ENCODE measurements around the gene MACROD1.
"Not testable (repeated sequence)": the region's sequence is repeated elsewhere in the genome, so short reads cannot be mapped to it uniquely, and the experiment has no call there.

The MACROD1 gene

GRCh38 chr11:64053699-64054098 lies 112.2 kb downstream of the MACROD1 start:
- Histone ChIP-seq H3K9ac (peak overlapping the region; percentile 64), H3K4me2 (peak overlapping the region; percentile 89), H3K27me3 (no peaks in the 10 kb centered on the region), H4K20me1 (peaks cover 100% of the 10 kb centered on the region), H3K27ac (peak overlapping the region; percentile 74), H3K9me3 (no peaks in the 10 kb centered on the region), H3K36me3 (no peaks in the 10 kb centered on the region), H3K4me1 (peaks cover 68% of the 10 kb centered on the region), H3K4me3 (0 out of 2 replicates have a peak overlapping the region, but pooled peaks have one; percentile 10)
- TF ChIP-seq Cebpa-rat (IDR thresholded peaks at IDR 0.05): no peak

GRCh38 chr11:64052938-64053622 lies 112.8 kb downstream of the MACROD1 start:
- H3K27me3 ChIP-seq: no peaks in the 10 kb centered on the region
- peak overlapping the region; percentile 74 for H3K27ac ChIP-seq
- H3K36me3 ChIP-seq: no peaks in the 10 kb centered on the region
- peak overlapping the region; percentile 89 for H3K4me2 ChIP-seq
- H4K20me1 ChIP-seq: peaks cover 100% of the 10 kb centered on the region
- H3K9ac ChIP-seq: peak overlapping the region; percentile 64
- 0 out of 2 replicates have a peak overlapping the region, but pooled peaks have one; percentile 10 for H3K4me3 ChIP-seq
- H3K4me1 ChIP-seq: peaks cover 75% of the 10 kb centered on the region
- no peak for TF ChIP-seq Cebpa-rat (IDR thresholded peaks at IDR 0.05)
- H3K9me3 ChIP-seq: no peaks in the 10 kb centered on the region

- no peaks in the 10 kb centered on the region for H3K27me3 ChIP-seq
- H3K27ac ChIP-seq: peak overlapping the region; percentile 74
- H3K4me3 ChIP-seq: no peak overlapping the region
- peaks cover 77% of the 10 kb centered on the region for H3K4me1 ChIP-seq
- TF ChIP-seq Cebpa-rat (IDR thresholded peaks at IDR 0.05): no peak
- peak overlapping the region; percentile 89 for H3K4me2 ChIP-seq
- H3K9me3 ChIP-seq: no peaks in the 10 kb centered on the region
- peaks cover 98% of the 10 kb centered on the region for H4K20me1 ChIP-seq
- no peaks in the 10 kb centered on the region for H3K36me3 ChIP-seq
- no peak overlapping the region for H3K9ac ChIP-seq
These were observed 113.5 kb downstream of the MACROD1 start for GRCh38 chr11:64052436-64052835.

GRCh38 chr11:64051297-64051696 lies 114.6 kb downstream of the MACROD1 start:
- Histone ChIP-seq H3K36me3 (no peaks in the 10 kb centered on the region), H3K4me1 (peaks cover 77% of the 10 kb centered on the region), H4K20me1 (peaks cover 98% of the 10 kb centered on the region), H3K27me3 (no peaks in the 10 kb centered on the region), H3K4me3 (no peak overlapping the region), H3K27ac (no peak overlapping the region), H3K9ac (no peak overlapping the region), H3K9me3 (no peaks in the 10 kb centered on the region), H3K4me2 (no peak overlapping the region)
- no peak for TF ChIP-seq Cebpa-rat (IDR thresholded peaks at IDR 0.05)

GRCh38 chr11:64049509-64049908 lies 116.4 kb downstream of the MACROD1 start:
- Histone ChIP-seq H3K4me3 (no peak overlapping the region), H3K9ac (no peak overlapping the region), H4K20me1 (peaks cover 98% of the 10 kb centered on the region), H3K4me1 (peaks cover 77% of the 10 kb centered on the region), H3K4me2 (no peak overlapping the region), H3K36me3 (no peaks in the 10 kb centered on the region), H3K27ac (no peak overlapping the region), H3K9me3 (no peaks in the 10 kb centered on the region), H3K27me3 (no peaks in the 10 kb centered on the region)
- no peak for TF ChIP-seq Cebpa-rat (IDR thresholded peaks at IDR 0.05)

- H3K4me1 ChIP-seq: peaks cover 77% of the 10 kb centered on the region
- H3K27me3 ChIP-seq: no peaks in the 10 kb centered on the region
- TF ChIP-seq Cebpa-rat (IDR thresholded peaks at IDR 0.05): no peak
- H3K27ac ChIP-seq: peak overlapping the region; percentile 79
- peak overlapping the region; percentile 22; the same call in 1 of the 2 replicates for H3K4me3 ChIP-seq
- peak overlapping the region; percentile 86 for H3K4me2 ChIP-seq
- no peaks in the 10 kb centered on the region for H3K9me3 ChIP-seq
- peak overlapping the region; percentile 68 for H3K9ac ChIP-seq
- no peaks in the 10 kb centered on the region for H3K36me3 ChIP-seq
- H4K20me1 ChIP-seq: peaks cover 98% of the 10 kb centered on the region
These were observed 117.7 kb downstream of the MACROD1 start for GRCh38 chr11:64048042-64048854.

GRCh38 chr11:64047373-64047772 lies 118.5 kb downstream of the MACROD1 start:
- Histone ChIP-seq H3K4me2 (peak overlapping the region; percentile 86), H4K20me1 (peaks cover 98% of the 10 kb centered on the region), H3K9ac (peak overlapping the region; percentile 68; the same call in 1 of the 2 replicates), H3K27ac (0 out of 2 replicates have a peak overlapping the region, but pooled peaks have one; percentile 26), H3K4me1 (peaks cover 77% of the 10 kb centered on the region)
- H3K4me3 ChIP-seq, H3K36me3 ChIP-seq, H3K27me3 ChIP-seq, H3K9me3 ChIP-seq: not testable (repeated sequence)

GRCh38 chr11:64045700-64046099 lies 120.2 kb downstream of the MACROD1 start:
- peak overlapping the region; percentile 15; the same call in 1 of the 2 replicates for H3K9ac ChIP-seq
- H4K20me1 ChIP-seq: peaks cover 98% of the 10 kb centered on the region
- no peaks in the 10 kb centered on the region for H3K9me3 ChIP-seq
- peak overlapping the region; percentile 65 for H3K4me2 ChIP-seq
- H3K27me3 ChIP-seq: no peaks in the 10 kb centered on the region
- peaks cover 78% of the 10 kb centered on the region for H3K4me1 ChIP-seq
- no peak overlapping the region; the same call in 1 of the 2 replicates for H3K27ac ChIP-seq
- no peaks in the 10 kb centered on the region for H3K36me3 ChIP-seq
- no peak for TF ChIP-seq Cebpa-rat (IDR thresholded peaks at IDR 0.05)
- no peak overlapping the region for H3K4me3 ChIP-seq

- Histone ChIP-seq H3K36me3 (no peaks in the 10 kb centered on the region), H3K27ac (peak overlapping the region; percentile 66), H3K9ac (peak overlapping the region; percentile 15; the same call in 1 of the 2 replicates), H4K20me1 (peaks cover 98% of the 10 kb centered on the region), H3K9me3 (no peaks in the 10 kb centered on the region), H3K4me3 (no peak overlapping the region), H3K4me2 (peak overlapping the region; percentile 65), H3K4me1 (peaks cover 78% of the 10 kb centered on the region), H3K27me3 (no peaks in the 10 kb centered on the region)
- no peak for TF ChIP-seq Cebpa-rat (IDR thresholded peaks at IDR 0.05)
These were observed 121.1 kb downstream of the MACROD1 start for GRCh38 chr11:64044730-64045393.
